Stimulated activated CD8-positive, alpha-beta memory T cell treated with anti-CD3 and anti-CD28 coated beads, Interleukin-7, amount 100 ng/mL, for 4 hours (primary cell): ENCODE measurements around the gene MLANA.

Experiments
- DNase-seq, 2 donors: peaks; one replicate each; pipeline ENCODE4 v3.0.0-alpha.2; 2020; ENCODE audit warnings: low read depth in 2 of 2

Gene MLANA

GRCh38 chr9:5899292-5899691 lies 8.6 kb downstream of the MLANA start:
- DNase-seq = no peak

DNA sequence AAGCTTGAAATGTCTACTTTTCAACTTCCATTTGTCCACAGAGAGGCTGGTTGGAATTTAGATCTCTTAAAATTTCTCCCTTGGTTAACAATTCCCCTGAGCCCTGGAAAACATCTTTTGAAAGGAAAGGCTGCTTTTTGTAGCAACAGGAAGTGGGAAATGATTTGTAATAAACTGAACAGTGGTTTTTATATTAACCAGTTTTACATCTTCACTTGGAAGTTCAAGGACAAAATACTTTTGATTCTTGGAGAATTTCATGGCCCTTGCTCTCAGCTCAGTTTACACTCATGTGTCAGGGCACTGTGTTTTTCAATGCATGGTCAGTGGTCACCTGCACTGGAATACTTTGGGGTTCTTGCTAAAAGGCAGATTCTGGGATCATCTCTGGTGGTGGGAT lies 9.9 kb downstream of the MLANA start:
- no peak for DNase-seq

DNA sequence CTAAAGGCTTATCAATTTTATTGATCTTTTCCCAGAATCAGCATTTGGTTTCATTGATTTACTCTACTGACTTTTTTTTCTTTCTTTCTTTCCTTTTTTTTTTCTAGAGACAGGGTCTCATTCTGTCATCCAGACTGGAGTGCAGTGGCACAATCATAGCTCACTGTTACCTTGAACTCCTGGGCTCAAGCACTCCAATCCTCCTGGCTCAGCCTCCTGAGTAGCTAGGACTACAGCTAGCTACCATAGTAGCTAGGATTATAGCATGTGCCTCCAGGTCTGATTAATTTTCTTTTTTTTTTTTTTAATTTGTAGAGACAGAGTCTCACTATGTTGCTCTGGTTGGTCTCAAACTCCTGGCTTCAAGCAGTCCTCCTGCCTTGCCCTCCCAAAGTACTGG lies 11.7 kb downstream of the MLANA start:
- no peak for DNase-seq

DNA sequence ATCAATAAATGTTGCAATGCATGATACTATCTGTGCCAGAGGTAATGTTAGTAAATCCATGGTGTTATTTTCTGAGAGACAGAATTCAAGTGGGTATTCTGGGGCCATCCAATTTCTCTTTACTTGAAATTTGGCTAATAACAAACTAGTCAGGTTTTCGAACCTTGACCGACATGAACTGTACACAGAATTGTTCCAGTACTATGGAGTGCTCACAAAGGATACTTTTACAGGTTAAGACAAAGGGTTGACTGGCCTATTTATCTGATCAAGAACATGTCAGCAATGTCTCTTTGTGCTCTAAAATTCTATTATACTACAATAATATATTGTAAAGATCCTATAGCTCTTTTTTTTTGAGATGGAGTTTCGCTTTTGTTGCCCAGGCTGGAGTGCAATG lies 18.2 kb downstream of the MLANA start:
- no peak for DNase-seq

DNA sequence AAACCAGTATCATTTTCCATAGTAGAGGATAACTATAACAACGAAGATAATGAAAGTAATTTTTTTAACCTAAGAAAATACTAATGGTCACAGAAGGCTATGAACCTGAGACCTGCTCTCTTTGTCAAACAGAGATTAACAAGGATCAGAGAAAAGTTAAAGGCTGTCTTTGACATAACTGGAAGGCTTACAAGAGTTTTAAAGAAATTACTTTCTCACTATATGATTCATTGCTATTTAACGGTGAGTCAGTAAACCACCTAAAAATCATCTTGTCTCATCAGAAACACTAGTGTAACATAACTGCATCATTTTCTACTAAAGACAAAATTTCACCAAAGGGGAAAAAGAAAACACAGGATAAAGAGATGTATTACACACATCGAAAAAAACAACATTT lies 19.3 kb downstream of the MLANA start:
- DNase-seq = no peak

DNA sequence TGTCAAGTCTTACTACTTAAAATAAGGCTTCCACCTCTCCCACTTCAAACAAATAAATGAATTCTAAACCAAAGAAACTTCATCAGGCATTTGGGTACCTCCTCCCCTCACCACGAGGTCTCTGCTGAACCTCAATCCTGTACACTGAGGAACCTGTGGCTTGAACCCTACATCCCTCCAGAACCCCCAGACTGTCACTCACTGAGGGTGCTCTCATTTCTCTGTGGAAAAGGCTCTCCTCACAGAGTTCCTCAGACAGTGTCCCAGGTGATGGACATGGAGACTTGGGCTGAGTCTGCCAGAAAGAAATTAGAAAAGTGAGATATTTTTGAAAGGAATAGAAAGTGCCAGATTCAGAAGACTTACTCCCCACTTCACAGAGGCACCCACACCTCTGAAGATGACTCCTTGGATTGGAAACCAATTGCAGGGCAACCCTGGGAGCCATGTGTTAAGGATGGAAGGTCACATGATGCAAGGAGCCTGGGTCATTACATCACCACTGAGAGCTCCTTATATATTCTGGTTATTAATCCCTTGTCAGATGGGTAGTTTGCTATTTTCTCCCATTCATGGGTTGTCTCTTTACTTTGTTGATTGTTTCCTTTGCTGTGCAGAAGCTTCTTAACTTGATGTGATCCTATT lies 19.8 kb downstream of the MLANA start:
- no peak for DNase-seq

- no peak for DNase-seq
Observed at GRCh38 chr9:5915438-5915837, 24.7 kb downstream of the MLANA start.

- no peak for DNase-seq
Observed at GRCh38 chr9:5917273-5917672, 26.6 kb downstream of the MLANA start.

DNA sequence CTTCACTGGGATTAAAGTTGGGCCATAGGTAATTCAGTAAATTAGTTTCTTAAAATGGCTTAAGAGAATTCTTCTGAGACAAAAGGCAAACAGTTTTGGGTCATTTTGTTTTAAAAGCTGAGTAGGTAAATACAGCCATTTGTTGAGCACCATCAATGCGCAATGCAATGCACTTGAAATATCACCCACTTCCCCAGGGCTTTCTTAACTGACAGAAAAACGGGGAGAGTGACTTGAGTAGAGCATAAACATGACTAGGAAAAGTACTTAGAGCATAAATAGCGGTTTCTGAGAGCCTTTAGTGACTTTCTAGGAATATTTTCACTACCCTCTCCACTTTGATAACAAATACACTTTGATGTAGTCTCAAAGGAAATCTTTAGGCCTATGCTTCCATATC lies 27.2 kb downstream of the MLANA start:
- no peak for DNase-seq

GRCh38 chr9:5918460-5918859 lies 27.8 kb downstream of the MLANA start:
- DNase-seq = no peak

DNA sequence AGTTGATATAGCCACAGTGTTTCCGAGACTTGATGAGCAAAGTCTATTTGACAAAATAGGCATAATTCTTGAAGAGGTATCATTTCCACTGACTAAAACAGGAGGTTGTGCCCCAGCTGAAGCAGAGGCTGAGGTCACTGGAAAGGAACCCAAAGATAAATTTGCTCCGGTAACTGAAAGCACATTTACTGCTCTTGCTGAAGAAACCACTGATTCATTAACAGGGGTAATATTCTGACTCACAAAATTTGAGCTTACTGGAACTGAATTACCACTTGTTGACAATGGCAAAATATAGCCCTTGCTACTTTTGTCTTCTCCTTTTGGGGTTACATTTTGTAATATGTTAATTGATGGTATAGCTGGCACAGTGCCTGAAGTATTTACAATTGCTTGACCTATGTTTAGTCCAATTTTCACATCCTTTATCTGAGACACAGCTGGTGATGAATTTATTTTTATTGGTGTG lies 30.2 kb downstream of the MLANA start:
- no peak for DNase-seq

DNA sequence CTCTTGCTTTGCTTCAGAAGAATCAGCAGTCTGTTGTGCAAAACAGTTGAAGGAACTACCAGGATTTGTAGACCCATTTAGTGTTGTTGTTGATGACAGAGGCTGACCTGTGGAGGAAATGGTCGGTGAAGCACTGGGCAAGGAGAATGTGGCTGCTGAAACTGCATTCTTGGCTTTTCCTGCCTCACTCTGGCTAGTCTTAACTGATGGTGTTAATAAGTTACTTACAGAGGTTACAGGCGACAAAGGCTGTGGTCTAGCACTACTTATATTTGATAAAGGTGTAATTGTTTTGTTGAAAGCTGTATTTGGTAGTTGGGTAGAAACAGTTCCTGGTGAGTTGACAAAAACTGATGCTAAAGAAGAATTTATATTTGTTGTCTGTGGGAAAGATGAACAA lies 31.5 kb downstream of the MLANA start:
- no peak for DNase-seq

DNA sequence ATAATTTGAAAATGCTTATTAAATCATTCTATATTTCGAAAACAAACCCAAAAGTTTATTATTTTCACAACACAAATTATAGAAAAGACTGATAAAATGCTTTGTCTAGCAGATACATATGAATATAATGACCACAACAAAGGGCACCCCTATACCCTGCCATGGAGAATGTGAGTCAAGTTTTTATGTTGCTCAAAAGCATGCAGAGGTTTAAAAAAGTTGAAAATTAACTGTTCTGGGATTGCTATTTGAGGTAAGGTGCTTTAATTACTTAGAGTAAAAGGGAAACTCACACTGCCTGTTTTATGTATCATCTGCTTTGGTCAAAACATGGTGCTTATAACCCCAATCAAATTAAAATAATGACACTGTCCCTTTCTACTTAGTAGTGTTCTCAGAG lies 41.0 kb downstream of the MLANA start:
- DNase-seq = no peak

DNA sequence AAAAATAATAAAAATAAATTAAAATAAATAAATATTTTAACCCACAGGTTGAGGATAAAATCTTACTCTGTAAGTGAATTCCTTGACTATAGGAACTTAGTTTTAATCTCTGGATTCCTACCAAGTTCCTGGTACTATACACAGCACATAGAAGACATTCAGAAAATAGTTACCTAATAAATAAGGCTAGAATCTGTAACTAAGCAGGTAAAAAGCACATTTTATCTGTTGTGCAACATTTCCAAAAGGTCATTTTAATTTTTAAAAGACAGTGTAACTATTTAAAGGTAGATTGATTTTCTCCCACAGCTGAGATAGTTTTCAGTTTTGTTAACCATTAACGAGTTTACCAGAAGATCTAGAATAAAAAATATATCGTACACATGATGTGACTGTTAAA lies 47.8 kb downstream of the MLANA start:
- no peak for DNase-seq

GRCh38 chr9:5939530-5939929 lies 48.8 kb downstream of the MLANA start:
- DNase-seq = no peak

DNA sequence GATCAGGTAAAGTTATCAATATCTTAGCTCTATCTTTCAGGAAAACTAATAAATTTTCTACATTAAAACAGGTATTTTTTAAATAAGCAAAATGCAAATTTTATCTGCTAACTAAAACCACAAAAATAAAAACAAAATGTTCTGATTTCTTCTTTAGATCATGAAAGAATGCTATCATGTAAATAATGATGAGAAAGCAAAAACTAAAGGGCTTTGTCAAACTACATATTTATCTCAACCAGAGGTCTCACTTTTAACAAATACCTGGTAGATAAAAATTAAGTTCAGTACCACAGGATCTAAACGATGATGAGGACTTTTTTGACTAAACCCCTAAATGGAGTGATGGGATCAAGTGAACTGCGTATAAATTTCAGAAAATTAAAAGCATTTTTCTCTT lies 50.5 kb downstream of the MLANA start:
- no peak for DNase-seq

DNA sequence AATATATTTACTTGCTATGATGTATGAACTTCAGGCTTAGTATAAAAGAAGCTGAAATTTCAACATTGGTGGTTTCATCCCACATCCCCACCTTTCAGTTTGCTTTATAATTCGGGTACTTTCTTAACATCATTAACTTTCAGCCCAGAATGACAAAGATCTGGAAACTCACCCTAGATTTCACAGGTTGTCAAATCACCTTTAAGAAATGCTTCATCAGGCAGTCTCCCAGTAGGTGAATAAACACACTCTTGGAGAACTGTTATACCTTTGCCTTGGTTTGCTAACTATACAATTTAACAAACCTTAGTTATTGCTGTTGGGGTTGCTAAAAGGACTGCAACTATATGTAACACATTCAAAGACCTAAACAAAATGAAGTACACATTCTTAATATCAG lies 54.4 kb downstream of the MLANA start:
- DNase-seq = no peak

GRCh38 chr9:5947912-5948311 lies 57.2 kb downstream of the MLANA start:
- no peak for DNase-seq

- no peak for DNase-seq
Observed at GRCh38 chr9:5949103-5949699, 58.5 kb downstream of the MLANA start.

DNA sequence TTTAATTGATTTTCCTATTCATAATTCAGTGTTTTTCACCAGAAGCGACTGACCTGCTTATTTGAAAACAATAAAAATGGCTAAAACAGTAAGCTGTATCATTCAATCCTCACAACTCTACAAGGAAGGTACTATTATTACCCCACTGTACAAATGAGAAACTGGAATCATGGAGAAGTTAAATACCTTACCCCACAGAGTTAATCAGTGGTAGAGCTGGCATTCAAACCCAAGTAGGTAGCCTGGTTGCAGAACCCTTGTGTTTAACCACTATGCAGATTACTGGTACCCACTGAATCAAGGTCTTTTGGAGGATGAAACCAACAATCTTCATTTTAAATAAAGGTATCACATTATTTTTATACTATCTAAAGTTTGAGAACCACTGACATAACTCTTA lies 59.6 kb downstream of the MLANA start:
- DNase-seq = no peak

DNA sequence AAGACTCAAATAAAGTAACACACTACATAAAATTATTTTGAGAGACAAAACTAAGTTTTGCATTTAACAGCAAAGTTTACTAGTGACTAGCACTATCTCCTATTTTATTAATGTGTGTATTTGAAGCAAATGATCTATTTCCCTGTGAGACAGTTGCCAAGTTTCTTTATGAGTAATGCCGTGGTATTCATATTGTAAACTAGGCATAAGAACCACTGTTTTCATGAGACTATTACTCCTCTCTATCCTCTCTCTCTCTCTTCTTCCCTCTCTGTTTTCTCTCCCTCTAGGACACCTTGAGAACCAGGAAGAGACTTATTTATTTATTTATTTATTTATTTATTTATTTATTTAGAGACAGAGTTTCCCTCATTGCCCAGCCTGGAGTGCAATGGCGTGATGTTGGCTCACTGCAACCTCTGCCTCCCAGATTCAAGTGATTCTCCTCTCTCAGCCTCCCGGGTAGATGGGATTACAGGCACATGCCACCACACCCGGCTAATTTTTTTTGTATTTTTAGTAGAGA lies 61.1 kb downstream of the MLANA start:
- DNase-seq = no peak

DNA sequence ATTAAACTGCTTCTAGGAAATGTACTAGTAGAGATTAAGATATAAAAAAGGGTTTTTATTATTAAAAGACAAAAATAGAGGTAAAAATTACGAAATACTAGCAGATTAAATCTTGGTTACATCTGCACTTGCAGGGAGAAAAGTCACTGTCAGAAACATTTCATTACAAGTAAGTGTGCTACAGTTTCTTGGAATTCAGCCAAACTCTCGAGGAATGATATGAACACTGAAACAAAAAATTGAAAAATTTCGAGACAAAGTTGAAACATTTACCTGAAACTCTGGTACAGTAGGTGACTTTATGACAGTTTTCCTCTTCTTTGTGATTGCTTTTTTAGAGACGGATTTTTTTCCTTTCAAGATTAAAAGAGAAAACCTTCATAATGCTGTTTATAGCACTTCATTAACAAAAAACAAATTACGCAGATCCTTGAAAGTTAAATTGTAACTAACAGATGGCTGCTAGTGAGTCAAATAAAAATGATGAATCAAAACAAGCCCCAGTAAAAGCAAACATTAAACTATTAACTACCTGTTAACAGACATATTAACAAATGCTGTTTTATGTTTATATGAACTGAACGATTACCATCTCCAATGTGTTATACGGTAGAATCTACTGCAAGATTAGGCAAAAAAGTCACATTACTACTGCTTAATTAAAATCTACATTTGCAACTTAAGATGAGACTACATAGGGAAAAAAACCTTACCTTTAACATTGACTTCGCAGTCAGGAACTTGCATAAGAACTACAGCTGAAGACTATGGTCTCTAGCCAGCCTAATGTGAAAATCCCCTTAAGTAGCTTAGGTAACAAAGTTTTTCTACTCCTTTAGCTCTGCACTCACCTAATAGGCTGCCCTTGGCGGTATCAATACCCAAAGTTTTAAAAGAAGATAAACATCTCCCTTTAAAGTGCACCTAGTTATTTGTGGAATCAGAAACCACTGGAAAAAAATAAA lies 63.3 kb downstream of the MLANA start:
- no peak for DNase-seq

- DNase-seq = no peak
Observed at GRCh38 chr9:5957166-5957565, 66.5 kb downstream of the MLANA start.
